GM18520 (cell line): ENCODE measurements around the gene RGS9.
"Not testable (repeated sequence)": the region's sequence is repeated elsewhere in the genome, so short reads cannot be mapped to it uniquely, and the experiment has no call there.

Source experiments
- ATAC-seq: cut with Tn5 transposase; IDR thresholded peaks from one replicate; pipeline ENCODE4 v1.9.1; 2021; ENCODE audit not compliant: unreplicated experiment

RGS9 gene

GRCh38 chr17:65204001-65204400 lies 66.8 kb downstream of the RGS9 start:
- ATAC-seq, result no peak

DNA sequence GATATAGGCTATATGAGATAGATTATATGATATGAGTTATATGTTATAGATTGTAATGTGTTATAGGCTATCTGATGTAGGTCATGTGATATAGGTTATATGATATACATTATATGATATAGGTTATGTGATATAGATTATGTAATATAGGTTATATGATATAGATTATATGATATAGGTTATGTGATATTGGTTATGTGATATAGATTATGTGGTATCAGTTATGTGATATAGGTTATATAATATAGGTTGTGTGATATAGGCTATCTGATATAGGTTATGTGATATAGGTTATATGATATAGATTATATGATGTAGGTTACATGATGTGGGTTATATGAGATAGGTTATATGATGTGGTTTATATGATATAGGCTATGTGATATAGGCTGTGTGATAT lies 68.5 kb downstream of the RGS9 start:
- no peak for ATAC-seq

DNA sequence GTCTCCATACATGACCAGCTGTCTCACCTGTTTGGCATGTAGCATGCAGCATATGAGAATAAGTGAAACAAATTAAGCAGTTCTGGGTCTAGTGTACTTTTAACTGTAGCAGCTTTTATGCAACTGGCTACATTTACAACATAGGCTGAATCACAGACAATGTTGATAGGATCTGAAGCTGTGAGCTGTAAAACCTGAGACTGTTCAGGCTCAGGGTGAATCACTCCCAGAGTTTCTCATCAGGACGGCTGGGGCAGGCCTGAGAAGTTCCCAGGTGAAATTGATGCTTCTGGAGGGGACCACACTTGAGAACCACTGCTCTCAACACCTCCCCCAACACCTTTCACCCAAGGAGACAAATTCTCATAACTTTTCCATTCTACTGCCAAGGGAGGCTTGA lies 70.3 kb downstream of the RGS9 start:
- not testable (repeated sequence) for ATAC-seq

DNA sequence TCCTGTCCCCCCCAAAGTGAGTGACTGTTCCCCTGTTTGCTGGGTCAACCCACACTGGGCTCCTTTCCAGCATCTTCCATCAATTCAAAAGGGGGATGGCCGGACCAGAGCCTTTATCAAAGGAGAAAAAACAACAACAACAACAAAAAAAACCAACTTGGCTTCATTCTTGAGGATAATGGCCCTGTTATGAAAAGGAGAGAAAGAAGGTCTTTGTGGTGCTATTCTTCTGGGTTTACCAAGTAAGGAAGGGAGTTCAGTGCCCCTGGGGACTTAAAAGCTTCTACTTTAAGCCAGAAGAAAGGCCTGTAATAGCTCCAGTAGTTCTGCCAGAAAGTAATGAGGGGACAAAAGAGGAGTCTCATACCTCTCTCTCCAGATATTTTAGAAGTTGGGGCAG lies 71.5 kb downstream of the RGS9 start:
- no peak for ATAC-seq

DNA sequence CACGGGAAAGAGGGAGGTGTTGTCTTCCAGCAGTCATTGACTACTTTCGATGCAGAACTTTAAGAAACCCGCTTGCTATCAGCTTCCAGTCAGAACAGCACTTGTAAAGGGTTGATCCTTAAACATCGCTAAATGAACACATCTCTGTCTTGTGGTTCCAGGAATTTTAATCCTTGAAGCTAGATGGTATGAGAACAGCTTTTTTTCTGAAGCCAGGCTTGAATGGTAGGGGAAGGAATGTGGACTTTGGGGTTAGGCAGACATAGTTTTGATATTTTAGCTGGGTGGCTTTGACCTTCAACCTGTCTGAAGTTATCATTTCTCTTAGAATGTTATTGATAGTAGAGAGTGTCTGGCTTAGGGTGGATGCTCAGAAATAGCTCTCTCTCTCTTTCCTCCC lies 81.1 kb downstream of the RGS9 start:
- no peak for ATAC-seq

- no peak for ATAC-seq
Observed at GRCh38 chr17:65219124-65219523, 82.0 kb downstream of the RGS9 start.

- ATAC-seq, result no peak
Observed at GRCh38 chr17:65219707-65220106, 82.5 kb downstream of the RGS9 start.

GRCh38 chr17:65220732-65221131 lies 83.6 kb downstream of the RGS9 start:
- ATAC-seq, result no peak

- no peak for ATAC-seq
Observed at GRCh38 chr17:65222214-65222738, 85.1 kb downstream of the RGS9 start.

DNA sequence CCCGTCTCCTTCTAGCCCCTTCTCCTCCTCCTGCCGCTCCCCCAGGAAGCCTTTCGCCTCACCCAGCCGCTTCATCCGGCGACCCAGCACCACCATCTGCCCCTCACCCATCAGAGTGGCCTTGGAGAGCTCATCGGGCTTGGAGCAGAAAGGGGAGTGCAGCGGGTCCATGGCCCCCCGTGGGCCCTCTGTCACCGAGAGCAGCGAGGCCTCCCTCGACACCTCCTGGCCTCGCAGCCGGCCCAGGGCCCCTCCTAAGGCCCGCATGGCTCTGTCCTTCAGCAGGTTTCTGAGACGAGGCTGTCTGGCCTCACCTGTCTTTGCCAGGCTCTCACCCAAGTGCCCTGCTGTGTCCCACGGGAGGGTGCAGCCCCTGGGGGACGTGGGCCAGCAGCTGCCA lies 87.9 kb downstream of the RGS9 start:
- ATAC-seq, result no peak

GRCh38 chr17:65226227-65226626 lies 89.1 kb downstream of the RGS9 start:
- no peak for ATAC-seq

DNA sequence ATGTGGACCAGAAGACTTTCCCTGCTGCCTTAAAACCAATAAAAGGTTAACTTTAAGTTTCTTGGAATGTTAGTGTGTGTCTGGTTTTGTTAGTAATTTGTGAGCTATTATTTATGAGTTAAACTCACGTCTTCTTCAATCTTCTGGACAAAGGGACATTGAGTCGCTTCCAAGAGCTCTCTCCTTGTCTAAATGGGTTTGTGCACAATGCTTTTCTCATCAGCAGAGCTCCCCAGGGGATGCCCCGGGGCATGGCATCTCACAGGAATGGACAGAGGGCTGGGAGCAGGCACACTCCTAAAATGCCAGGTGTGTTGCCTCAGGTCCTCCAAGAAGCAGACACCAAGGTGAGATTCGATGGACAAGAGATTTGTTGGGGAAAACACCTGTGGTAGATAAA lies 90.5 kb downstream of the RGS9 start:
- no peak for ATAC-seq

DNA sequence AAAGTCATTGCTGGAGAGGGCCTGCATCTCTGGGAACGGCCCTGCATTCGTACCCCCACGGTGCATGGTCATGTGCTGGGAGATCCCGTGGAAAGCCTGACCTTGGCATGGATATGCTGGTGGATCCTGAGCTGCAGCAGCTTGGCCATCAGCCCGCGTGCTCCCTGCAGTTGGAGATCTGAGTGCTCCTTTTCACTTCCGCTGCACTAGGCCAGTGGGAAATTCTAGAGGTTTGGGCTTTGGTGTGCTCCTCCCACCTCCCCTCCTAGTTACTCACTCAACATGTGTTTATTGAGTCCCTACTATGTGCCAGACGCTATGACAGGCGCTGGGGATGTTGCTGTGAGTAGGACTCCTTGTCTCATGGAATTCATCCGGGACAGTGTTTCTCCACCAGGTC lies 91.1 kb downstream of the RGS9 start:
- ATAC-seq, result no peak

DNA sequence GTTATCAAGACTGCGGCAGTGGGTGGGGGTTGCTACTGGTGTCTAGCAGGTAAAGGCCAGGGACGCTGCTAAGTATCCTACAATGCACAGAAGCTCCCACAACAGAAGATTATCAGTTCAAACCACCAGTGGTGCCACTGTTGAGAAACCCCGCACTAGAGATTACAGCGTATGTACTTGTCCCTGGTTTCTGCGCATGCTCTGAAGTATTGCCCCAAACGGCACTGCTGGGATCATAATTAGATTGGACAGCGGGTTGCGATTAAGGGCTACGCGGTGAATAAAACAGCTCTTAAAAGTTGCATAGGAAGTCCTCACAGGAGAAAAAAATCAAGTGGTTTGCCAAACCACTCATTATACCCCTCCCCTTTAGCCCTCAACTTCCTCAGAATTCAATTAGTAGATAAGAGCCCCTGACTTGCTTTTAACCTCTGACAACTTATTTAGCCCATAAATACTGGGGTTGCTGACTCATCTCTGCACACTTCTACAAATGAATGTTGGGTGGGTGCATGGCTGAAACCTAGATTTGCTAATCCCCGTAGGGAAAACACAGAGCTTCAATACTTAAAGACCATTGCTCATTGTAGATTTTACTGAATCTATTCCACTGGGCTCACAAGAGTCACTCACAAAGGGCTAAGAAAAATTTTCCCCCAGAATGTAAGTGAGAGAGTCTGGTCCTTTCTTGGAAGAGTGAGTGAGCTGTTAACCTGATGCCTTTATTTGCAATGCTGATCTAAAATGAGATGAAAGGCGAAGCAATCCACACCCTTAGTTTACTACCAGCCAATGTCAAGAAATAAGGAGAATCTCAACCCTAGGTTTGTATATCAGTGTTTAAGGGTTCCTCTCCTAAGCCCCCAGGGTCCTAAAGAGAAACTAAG lies 91.8 kb downstream of the RGS9 start:
- peak; percentile 61 for ATAC-seq

- ATAC-seq, result no peak
Observed at GRCh38 chr17:65229621-65229995, 92.4 kb downstream of the RGS9 start.

GRCh38 chr17:65230040-65230439 lies 92.9 kb downstream of the RGS9 start:
- no peak for ATAC-seq

GRCh38 chr17:65231086-65231485 lies 93.9 kb downstream of the RGS9 start:
- ATAC-seq, result no peak

GRCh38 chr17:65231662-65232335 lies 94.6 kb downstream of the RGS9 start:
- ATAC-seq, result no peak

GRCh38 chr17:65235284-65235683 lies 98.1 kb downstream of the RGS9 start:
- ATAC-seq, result no peak

GRCh38 chr17:65236321-65236720 lies 99.2 kb downstream of the RGS9 start:
- ATAC-seq, result no peak

DNA sequence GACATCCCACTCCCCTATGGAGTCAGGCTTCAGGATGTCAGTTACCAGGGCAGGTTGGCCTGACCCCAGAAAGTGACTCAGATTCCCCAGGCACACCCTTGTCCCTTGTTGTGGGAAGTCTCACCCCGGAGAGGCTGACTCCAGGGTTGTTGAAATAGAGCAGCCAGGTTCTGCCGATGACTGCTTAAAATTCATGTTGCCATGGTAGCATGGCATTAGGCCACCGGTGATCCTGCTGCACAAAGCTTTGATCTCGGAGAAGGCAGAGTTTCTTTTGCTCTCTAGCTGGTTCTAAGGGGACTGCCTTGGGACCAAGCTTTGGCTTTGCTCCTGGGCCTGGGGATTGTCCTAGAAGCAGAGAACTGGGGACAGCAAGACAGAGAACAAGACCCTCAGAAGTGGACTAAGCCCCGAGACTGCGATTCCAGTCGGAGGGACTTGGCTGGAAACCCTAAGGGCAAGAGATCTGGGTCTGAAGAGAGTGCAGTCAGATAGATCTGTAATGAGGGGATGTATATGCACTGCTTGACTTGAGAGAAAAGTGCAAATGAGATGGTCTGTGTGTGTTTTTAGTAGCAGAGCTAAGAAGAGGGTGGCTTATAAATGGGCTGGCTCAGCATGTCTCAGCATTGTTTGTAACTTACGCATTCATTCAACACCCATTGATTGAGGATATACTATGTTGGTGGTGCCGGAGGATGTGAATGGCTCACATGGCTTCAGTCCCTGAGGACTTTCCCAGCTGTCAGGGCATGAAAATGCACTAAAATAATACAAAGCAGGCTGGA lies 106.9 kb downstream of the RGS9 start:
- ATAC-seq, result no peak
